Measurements from ENCODE around the gene KRT33A. TPM values are rescaled to one million over a fixed set of nuclear protein-coding genes. Genes with fewer than 3 reads are reported as not detected.

Gene KRT33A
- total RNA-seq, 1 donor from 2014 or later: not detected

GRCh38 chr17:41315814-41316445 is 34.7 kb downstream of the KRT33A start:
- intact Hi-C loops (cut with DNase I): no loop called here
- DNase-seq (ENCODE audit: missing footprints) (no peak), ATAC-seq (no peak)

DNA sequence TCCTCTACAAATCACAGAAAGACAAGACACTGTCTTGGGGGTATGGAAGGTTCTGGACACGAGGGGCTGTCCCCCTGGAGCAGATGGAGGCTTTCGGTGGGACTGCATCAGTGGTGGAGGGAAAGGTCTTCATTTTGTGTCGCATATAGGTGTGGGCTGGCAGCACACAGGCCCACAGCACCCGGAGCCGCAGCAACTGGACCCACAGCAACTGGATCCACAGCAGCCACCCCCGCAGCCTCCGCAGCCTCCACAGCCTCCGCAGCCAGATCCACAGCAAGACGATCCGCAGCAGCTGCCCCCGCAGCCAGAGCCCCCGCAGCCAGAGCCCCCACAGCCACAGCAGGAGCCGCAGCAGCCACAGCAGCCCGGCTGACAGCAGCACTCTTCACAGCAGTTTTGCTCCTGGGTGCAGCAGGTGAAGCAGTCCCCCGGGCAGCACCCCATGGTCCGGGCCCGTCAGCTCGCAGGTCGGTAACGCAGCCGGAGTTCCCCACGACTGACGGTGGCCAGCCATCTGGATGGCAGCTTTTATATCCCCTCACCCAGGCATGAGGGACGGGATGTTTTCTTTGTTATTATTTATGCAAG is 35.3 kb downstream of the KRT33A start, which contains the start of gene KRTAP17-1:
KRTAP17-1 (minus strand) TSS at position 507 of the 591 bp plus-strand sequence; CDS start at position 447, 60 bp downstream.
- DNase-seq (ENCODE audit: missing footprints) (no peak), ATAC-seq (no peak)
- intact Hi-C loops (cut with DNase I): no loop called here

- DNase-seq (ENCODE audit: missing footprints): no peak
- intact Hi-C loops (cut with DNase I): no loop called here
- no peak for ATAC-seq
Measured at GRCh38 chr17:41311111-41311510, 39.5 kb downstream of the KRT33A start.

- DNase-seq (ENCODE audit: missing footprints) (no peak), ATAC-seq (peak; percentile 14)
- intact Hi-C loops (cut with DNase I): loop anchor here (10.0 kb wide), 1 partner anchor 156 kb away; the partner anchor contains the start of gene KRT32
Measured at GRCh38 chr17:41308918-41309359, 41.7 kb downstream of the KRT33A start, which contains the start of gene KRTAP16-1. TSS of gene KRTAP16-1 (minus strand) at chr17:41309309. CDS start at chr17:41309253, 56 bp downstream.

GRCh38 chr17:41308251-41308917 is 42.2 kb downstream of the KRT33A start:
- intact Hi-C loops (cut with DNase I): loop anchor here (10.0 kb wide), 1 partner anchor 156 kb away; the partner anchor contains the start of gene KRT32

DNA sequence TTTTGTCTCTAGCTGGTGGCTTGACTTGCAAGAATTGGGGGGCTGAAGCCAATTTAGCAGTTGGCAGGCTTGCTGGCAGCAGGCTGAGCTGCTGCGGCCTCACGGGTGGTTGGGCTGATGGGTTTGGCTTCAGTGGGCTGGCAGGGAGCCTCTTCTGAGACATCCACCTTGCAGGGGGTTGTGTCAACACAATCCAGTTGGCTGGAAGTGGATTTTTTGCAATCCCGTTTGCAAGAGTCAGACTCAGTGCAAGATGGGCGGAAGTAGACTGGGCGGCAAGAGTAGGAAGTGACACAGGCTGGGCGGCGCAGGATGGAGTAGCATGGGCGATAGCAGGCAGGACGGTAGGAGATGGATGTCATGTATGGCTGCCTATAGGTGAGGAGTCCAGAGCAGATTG is 43.0 kb downstream of the KRT33A start:
- ATAC-seq: no peak
- intact Hi-C loops (cut with DNase I): loop anchor here (10.0 kb wide), 1 partner anchor 157 kb away; the partner anchor contains the start of gene KRT32
- peak; percentile 88 for DNase-seq (ENCODE audit: missing footprints)

More at GRCh38 chr17:41308251-41308917, 42.2 kb downstream of the KRT33A start:
- DNase-seq (ENCODE audit: missing footprints) (peak; percentile 78), ATAC-seq (peak; percentile 92)

DNA sequence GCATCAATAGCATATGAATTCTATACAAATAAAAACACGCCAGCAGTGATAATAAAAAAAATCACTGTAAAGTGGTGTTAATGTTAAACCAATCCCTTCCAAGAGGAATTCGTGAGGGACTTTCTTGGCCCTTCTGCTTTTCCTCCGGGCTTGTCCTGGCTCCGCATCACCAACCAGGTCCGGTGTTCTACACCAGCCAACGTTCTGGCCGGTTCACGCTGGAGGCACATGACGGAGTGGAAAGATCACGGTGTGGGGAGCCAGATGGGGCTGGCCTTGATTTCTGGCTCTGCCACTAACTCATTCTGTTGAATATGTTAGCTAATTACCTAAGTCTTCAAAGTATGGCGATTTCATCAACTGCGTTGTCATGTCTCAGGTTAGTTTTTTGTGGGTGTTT is 46.5 kb downstream of the KRT33A start:
- DNase-seq (ENCODE audit: missing footprints): no peak
- intact Hi-C loops (cut with DNase I): loop anchor here (10.0 kb wide), 1 partner anchor 161 kb away; the partner anchor contains the start of gene KRT32
- ATAC-seq: no peak

DNA sequence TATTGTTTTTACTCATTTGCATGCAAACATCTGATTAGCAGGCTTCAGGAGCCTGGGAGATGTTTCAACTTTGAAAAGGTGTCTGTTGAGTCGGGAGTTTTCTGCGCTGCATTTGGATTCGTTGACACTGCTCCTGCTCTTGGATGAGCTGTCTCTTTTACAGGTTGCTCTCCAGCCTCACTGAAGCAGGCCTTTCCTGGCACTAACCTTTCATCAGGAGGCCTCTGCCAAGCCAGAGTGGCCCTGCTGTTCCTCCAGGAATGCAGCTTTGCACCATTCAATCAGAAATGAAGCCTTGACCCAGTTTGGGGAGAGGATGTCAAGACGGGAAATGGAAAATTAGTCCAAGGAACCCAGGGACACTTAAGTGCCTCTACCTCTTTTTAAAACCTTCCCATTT is 47.6 kb downstream of the KRT33A start:
- no peak for DNase-seq (ENCODE audit: missing footprints)
- intact Hi-C loops (cut with DNase I): loop anchor here (10.0 kb wide), 1 partner anchor 162 kb away; the partner anchor contains the start of gene KRT32
- no peak for ATAC-seq

DNA sequence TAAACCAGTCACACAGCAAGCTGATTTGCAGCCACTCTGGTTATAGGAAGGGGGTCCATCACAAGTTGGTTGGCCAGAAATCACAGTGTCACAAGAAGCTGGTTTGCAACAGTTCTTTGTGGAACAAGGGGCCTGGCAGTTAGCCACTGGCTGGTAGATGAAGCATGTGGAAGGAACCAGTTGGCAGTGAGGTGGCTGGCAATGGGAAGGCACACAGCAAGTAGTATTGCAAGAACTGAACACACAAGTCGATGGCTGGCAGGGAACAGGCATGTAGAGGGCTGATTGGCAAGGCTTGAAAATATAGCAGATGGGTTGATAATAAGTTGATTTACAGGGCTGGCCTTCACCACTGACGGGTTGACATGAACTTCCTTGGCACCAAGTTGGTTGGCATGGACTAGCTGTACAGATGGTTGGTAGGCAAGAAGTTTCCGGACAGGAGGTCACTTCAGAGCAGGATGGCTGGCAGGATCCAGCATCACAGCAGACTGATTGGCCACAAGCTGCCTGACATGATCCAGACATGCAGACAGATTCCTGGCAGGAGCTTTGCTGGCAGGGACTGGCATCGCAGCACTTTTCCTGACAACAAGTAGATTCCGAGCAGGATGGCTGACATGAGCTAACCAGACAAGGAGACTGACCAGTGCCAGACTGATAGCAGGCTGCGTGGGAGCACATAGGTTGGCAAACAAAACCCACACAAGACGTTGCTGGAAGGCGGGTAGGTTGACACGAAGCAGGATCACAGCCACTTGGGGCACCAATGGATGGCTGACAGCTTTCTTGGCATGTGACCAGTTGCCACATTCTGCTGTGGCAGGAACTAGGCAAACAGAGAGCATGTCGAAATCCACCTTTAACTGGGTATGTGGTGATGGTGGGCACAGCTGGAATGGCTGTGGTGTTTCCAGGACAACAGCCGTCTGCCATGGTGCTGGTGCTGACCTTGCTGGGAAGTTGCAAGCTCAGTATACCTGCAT is 48.4 kb downstream of the KRT33A start, which contains the start of gene KRTAP29-1:
KRTAP29-1 (minus strand) TSS at position 936 of the 986 bp plus-strand sequence; CDS start at position 936, 0 bp downstream.
- intact Hi-C loops (cut with DNase I): loop anchor here (10.0 kb wide), 1 partner anchor 163 kb away; the partner anchor contains the start of gene KRT32
- DNase-seq (ENCODE audit: missing footprints) (peak; percentile 68), ATAC-seq (peak; percentile 91)

DNA sequence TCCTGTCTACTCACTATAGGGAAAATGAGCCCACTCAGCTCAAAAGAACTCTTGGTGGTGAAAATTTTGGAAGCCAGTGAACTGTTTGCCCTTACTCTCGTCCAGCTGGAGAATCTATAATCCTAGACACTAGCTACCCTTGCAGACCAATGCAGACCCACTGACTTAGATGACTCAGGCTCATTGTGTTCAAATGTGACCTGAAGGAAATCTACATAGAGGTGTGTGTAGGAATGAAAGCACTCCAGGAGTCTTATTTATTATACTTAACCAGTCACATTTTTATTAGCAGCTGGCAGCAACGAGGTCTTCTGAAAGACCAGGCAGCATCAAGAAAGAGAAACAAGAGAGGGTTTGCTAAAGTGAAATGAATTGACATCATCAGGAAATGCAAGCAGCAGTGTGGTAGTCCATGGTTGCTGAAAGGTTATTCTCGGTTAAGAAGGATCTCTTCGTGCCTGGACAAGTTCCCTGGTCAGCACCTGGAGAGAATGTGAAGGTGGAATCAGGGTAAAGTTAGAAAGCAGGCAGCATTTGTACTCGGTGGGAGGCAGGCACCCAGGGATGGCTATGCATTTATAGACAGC is 49.3 kb downstream of the KRT33A start:
- no peak for DNase-seq (ENCODE audit: missing footprints)
- no peak for ATAC-seq
- intact Hi-C loops (cut with DNase I): loop anchor here (10.0 kb wide), 1 partner anchor 164 kb away; the partner anchor contains the start of gene KRT32

DNA sequence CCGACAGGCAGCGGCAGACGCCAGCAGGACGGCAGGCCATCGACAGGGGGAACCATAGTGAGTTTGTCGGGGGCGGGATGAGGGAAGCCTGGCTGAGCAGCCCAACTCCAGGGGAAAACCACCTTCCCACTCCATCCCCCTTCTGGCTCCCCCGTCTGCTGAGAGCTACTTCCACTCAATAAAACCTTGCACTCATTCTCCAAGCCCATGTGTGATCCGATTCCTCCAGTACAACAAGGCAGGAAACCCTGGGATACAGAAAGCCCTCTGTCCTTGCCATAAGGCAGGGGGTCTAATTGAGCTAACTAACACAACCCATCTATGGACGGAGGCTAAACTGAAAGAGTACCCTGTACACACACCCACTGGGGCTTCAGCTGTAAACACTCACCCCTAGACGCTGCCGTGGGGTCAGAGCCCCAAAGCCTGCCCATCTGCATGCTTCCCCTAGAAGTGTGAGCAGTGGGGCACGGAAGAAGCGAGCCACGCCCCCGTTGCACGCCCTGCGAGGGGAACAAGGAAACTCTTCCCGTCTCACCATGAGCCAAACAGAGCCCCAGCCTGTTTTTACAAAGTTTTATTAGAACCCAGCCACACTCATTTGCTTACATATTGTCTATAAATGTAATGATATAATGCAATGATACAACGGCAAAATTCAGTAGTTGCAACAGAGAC is 52.0 kb downstream of the KRT33A start:
- DNase-seq (ENCODE audit: missing footprints) (no peak), ATAC-seq (no peak)
- intact Hi-C loops (cut with DNase I): no loop called here

- intact Hi-C loops (cut with DNase I): no loop called here
- ATAC-seq: no peak
- DNase-seq (ENCODE audit: missing footprints): no peak
Measured at GRCh38 chr17:41296846-41297245, 53.8 kb downstream of the KRT33A start.

Other genes starting within 250 kb of the KRT33A start
- gene KRTAP4-16, start 248.6 kb downstream of the KRT33A start, total RNA-seq: not detected
- not detected for gene KRTAP4-9, start 245.4 kb downstream of the KRT33A start, total RNA-seq
- gene KRTAP4-11, start 232.5 kb downstream of the KRT33A start, total RNA-seq: not detected
- not detected for gene KRTAP4-12, start 226.6 kb downstream of the KRT33A start, total RNA-seq
- gene KRTAP4-6, start 210.3 kb downstream of the KRT33A start, total RNA-seq: not detected
- not detected for gene KRTAP4-5, start 201.0 kb downstream of the KRT33A start, total RNA-seq
- not detected for gene KRTAP4-4, start 190.1 kb downstream of the KRT33A start, total RNA-seq
- gene KRTAP4-3, start 182.6 kb downstream of the KRT33A start, total RNA-seq: not detected
- gene KRTAP4-2, start 172.6 kb downstream of the KRT33A start, total RNA-seq: not detected
- gene KRTAP4-1, start 165.9 kb downstream of the KRT33A start, total RNA-seq: not detected
- not detected for gene KRTAP9-1, start 160.9 kb downstream of the KRT33A start, total RNA-seq
- gene KRTAP9-2, start 124.2 kb downstream of the KRT33A start, total RNA-seq: not detected
- gene KRTAP9-3, start 118.4 kb downstream of the KRT33A start, total RNA-seq: not detected
- not detected for gene KRTAP9-8, start 112.8 kb downstream of the KRT33A start, total RNA-seq
- gene KRTAP9-4, start 101.1 kb downstream of the KRT33A start, total RNA-seq: not detected
- not detected for gene KRTAP9-9, start 95.4 kb downstream of the KRT33A start, total RNA-seq
- not detected for gene KRTAP9-6, start 85.5 kb downstream of the KRT33A start, total RNA-seq
- gene KRTAP9-7, start 75.1 kb downstream of the KRT33A start, total RNA-seq: not detected
- not detected for gene KRTAP29-1, start 48.0 kb downstream of the KRT33A start, total RNA-seq
- not detected for gene KRTAP16-1, start 41.5 kb downstream of the KRT33A start, total RNA-seq
- not detected for gene KRTAP17-1, start 35.1 kb downstream of the KRT33A start, total RNA-seq
- not detected for gene KRT33B, start 19.0 kb upstream of the KRT33A start, total RNA-seq
- gene KRT34, start 31.5 kb upstream of the KRT33A start, total RNA-seq: not detected
- gene KRT31, start 46.8 kb upstream of the KRT33A start, total RNA-seq: not detected
- not detected for gene KRT37, start 73.8 kb upstream of the KRT33A start, total RNA-seq
- not detected for gene KRT38, start 90.2 kb upstream of the KRT33A start, total RNA-seq
- gene KRT32, start 116.6 kb upstream of the KRT33A start, total RNA-seq: not detected
- gene KRT35, start 130.3 kb upstream of the KRT33A start, total RNA-seq: not detected
- gene KRT36, start 139.1 kb upstream of the KRT33A start, total RNA-seq: not detected
- not detected for gene KRT13, start 154.8 kb upstream of the KRT33A start, total RNA-seq
- gene KRT15, start 168.1 kb upstream of the KRT33A start, total RNA-seq: not detected
- gene KRT19, start 177.5 kb upstream of the KRT33A start, total RNA-seq: 1.4 TPM
- gene KRT9, start 221.2 kb upstream of the KRT33A start, total RNA-seq: not detected
- gene KRT14, start 236.1 kb upstream of the KRT33A start, total RNA-seq: not detected